Loucy (cell line): ENCODE data around the gene PAN3.
"Not testable (repeated sequence)": the region's sequence is repeated elsewhere in the genome, so short reads cannot be mapped to it uniquely, and the experiment has no call there.

ENCODE experiments used
- H2AFZ ChIP-seq: fragments of 200-600 bp; sonication (generic); 2 replicates; pipeline ENCODE4 v1.6.0; 2016; ENCODE audit warnings: antibody characterized with exemption, mild to moderate bottlenecking, low read length, moderate library complexity
- H3F3A ChIP-seq: fragments of 200-600 bp; 2 replicates; pipeline ENCODE4 v1.6.0; 2016; ENCODE audit warnings: antibody characterized with exemption, low read depth, mild to moderate bottlenecking
- H3K27me3 ChIP-seq: fragments of 200-600 bp; sonication (generic); 2 replicates; pipeline ENCODE4 v1.6.1; 2014; ENCODE audit warnings: low read length, mild to moderate bottlenecking; ENCODE audit not compliant: insufficient read depth, poor library complexity, severe bottlenecking
- H3K36me3 ChIP-seq: fragments of 200-600 bp; sonication (generic); 2 replicates; pipeline ENCODE4 v1.6.1; 2016; ENCODE audit warnings: low read length; ENCODE audit not compliant: insufficient read depth
- H3K4me1 ChIP-seq: fragments of 200-600 bp; sonication (generic); 2 replicates; pipeline ENCODE4 v1.5.1; 2014; ENCODE audit warnings: low read length, mild to moderate bottlenecking; ENCODE audit not compliant: insufficient read depth, poor library complexity, severe bottlenecking
- H3K4me2 ChIP-seq: fragments of 200-600 bp; sonication (generic); 2 replicates; pipeline ENCODE4 v1.6.0; 2014; ENCODE audit warnings: antibody characterized with exemption, low read length, low read depth, mild to moderate bottlenecking; ENCODE audit not compliant: poor library complexity, severe bottlenecking
- H3K4me3 ChIP-seq: fragments of 200-600 bp; sonication (generic); 2 replicates; pipeline ENCODE4 v1.5.1; 2014; ENCODE audit warnings: low read length, mild to moderate bottlenecking, mixed read lengths; ENCODE audit not compliant: poor library complexity, severe bottlenecking
- H3K79me2 ChIP-seq: fragments of 200-600 bp; sonication (generic); 2 replicates; pipeline ENCODE4 v1.6.1; 2014; ENCODE audit warnings: low read length; ENCODE audit not compliant: insufficient read depth
- H3K9ac ChIP-seq: fragments of 200-600 bp; sonication (generic); 2 replicates; pipeline ENCODE4 v1.6.0; 2014; ENCODE audit warnings: mild to moderate bottlenecking, low read depth, low read length, moderate library complexity; ENCODE audit not compliant: poor library complexity, severe bottlenecking
- H3K9me2 ChIP-seq: fragments of 200-600 bp; sonication (generic); replicated peaks from 2 replicates; pipeline ENCODE4 v1.6.1; 2016; ENCODE audit warnings: low read depth, low read length, mixed read lengths
- H3K9me3 ChIP-seq: fragments of 200-600 bp; sonication (generic); 2 replicates; pipeline ENCODE4 v1.6.1; 2014; ENCODE audit warnings: mild to moderate bottlenecking, antibody characterized with exemption, low read length, low read depth; ENCODE audit not compliant: insufficient read depth
- H4K20me1 ChIP-seq: fragments of 200-600 bp; sonication (generic); 2 replicates; pipeline ENCODE4 v1.6.0; 2014; ENCODE audit warnings: antibody characterized with exemption, low read length, mild to moderate bottlenecking; ENCODE audit not compliant: insufficient read depth, poor library complexity, severe bottlenecking
- EZH2phosphoT487 ChIP-seq: fragments of 200-600 bp; IDR thresholded peaks from 2 replicates; pipeline ENCODE4 v1.6.1; 2018; ENCODE audit warnings: antibody characterized with exemption, mild to moderate bottlenecking, moderate library complexity, borderline replicate concordance
- TF ChIP-seq, protein P1 (sequence below): fragments of 200-600 bp; sonication (generic); conservative IDR thresholded peaks from 2 replicates; pipeline ENCODE4 v1.5.1; 2014; ENCODE audit warnings: mild to moderate bottlenecking, antibody characterized with exemption, low read length

Gene PAN3

DNA sequence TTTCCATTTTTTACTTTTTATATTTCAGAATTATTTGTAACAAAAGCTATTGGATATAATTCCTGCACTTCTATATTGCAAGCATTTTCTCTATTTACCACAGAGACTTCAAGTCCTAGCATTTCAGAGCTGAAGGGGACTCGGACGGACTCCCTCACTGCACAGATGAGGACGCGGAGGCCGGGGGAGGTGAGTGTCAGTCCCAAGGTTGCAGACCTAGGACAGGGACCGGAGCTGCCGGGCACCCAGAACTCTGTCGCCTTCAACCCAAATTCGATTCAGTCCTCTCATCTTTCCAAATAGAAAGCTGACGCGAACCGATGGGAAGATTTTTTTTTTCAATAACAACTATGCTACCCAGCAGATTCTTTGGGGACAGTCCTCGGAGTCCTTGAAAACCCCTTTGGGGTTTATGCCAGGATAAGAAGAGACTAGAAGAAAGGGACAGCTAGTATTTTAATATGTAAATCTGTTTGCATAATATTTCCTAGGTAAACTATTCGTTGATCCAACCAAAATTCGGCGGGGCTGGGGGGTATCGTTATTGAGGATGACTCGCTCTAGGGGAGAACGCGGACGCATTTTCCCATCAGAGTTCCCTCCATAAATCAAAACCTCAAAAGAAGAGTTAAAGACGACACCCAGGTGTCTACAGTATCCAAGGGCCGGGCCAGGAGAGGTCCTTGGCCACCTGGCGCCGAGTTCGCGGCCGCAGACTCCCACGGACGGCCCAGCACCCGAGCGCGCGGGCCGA is 38.8 kb upstream of the PAN3 start:
- H3K79me2 ChIP-seq = no peaks in the 10 kb centered on the region
- no peak overlapping the region for H3K4me3 ChIP-seq
- H3K27me3 ChIP-seq = peaks cover 24% of the 10 kb centered on the region
- no peak overlapping the region for H2AFZ ChIP-seq
- H4K20me1 ChIP-seq = no peaks in the 10 kb centered on the region
- no peak overlapping the region for H3K9ac ChIP-seq
- H3K9me3 ChIP-seq = no peaks in the 10 kb centered on the region
- H3K4me2 ChIP-seq = no peak overlapping the region
- H3K36me3 ChIP-seq = no peaks in the 10 kb centered on the region
- no peaks in the 10 kb centered on the region for H3F3A ChIP-seq
- no peaks in the 10 kb centered on the region for H3K4me1 ChIP-seq
- no peak for TF ChIP-seq EZH2phosphoT487
- TF ChIP-seq, protein P1, sequence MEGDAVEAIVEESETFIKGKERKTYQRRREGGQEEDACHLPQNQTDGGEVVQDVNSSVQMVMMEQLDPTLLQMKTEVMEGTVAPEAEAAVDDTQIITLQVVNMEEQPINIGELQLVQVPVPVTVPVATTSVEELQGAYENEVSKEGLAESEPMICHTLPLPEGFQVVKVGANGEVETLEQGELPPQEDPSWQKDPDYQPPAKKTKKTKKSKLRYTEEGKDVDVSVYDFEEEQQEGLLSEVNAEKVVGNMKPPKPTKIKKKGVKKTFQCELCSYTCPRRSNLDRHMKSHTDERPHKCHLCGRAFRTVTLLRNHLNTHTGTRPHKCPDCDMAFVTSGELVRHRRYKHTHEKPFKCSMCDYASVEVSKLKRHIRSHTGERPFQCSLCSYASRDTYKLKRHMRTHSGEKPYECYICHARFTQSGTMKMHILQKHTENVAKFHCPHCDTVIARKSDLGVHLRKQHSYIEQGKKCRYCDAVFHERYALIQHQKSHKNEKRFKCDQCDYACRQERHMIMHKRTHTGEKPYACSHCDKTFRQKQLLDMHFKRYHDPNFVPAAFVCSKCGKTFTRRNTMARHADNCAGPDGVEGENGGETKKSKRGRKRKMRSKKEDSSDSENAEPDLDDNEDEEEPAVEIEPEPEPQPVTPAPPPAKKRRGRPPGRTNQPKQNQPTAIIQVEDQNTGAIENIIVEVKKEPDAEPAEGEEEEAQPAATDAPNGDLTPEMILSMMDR = no peak
- H3K9me2 ChIP-seq = no peaks in the 10 kb centered on the region

- peak within 1 kb of the TSS; percentile 67 for H2AFZ ChIP-seq
- no peaks in the 10 kb centered on the region for H3K36me3 ChIP-seq
- no peaks in the 10 kb centered on the region for H4K20me1 ChIP-seq
- no peaks in the 10 kb centered on the region for H3K9me3 ChIP-seq
- H3F3A ChIP-seq = no peaks in the 10 kb centered on the region
- H3K4me2 ChIP-seq = peak within 1 kb of the TSS; percentile 55
- H3K4me1 ChIP-seq = no peaks in the 10 kb centered on the region
- no peaks in the 10 kb centered on the region for H3K79me2 ChIP-seq
- H3K9me2 ChIP-seq = no peaks in the 10 kb centered on the region
- H3K27me3 ChIP-seq = peaks cover 24% of the 10 kb centered on the region
- H3K4me3 ChIP-seq = peak within 1 kb of the TSS; percentile 47
- TF ChIP-seq, protein P1 = no peak
- no peak for TF ChIP-seq EZH2phosphoT487
- no peak within 1 kb of the TSS for H3K9ac ChIP-seq
Measured at GRCh38 chr13:28100150-28101121, 37.9 kb upstream of the PAN3 start, which contains the start of gene FLT3. FLT3 (minus strand) TSS chr13:28100576; CDS start chr13:28100510, 66 bp downstream.

DNA sequence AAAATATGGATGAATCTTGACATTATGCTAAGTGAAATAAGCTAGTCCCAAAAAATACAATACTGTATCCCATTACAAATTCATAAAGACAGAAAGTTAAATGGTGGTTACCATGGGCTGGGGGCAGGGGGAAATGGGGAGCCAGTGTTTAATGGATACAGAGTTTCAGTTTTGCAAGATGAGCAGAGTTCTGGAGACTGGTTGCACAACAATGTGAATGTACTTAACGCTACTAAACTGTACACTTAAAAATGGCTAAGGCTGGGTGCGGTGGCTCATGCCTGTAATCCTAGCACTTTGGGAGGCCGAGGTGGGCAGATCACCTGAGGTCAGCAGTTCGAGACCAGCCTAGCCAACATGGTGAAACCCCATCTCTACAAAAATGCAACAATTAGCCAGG is 36.5 kb upstream of the PAN3 start:
- not testable (repeated sequence) for H4K20me1 ChIP-seq, H3K9ac ChIP-seq, H3K9me3 ChIP-seq, H2AFZ ChIP-seq, H3K4me3 ChIP-seq, H3K36me3 ChIP-seq, H3K4me1 ChIP-seq, H3K4me2 ChIP-seq, H3K9me2 ChIP-seq, H3F3A ChIP-seq, H3K79me2 ChIP-seq
- H3K27me3 ChIP-seq = peaks cover 24% of the 10 kb centered on the region
